ENCODE results near the gene PIP5K1C. TPM values are rescaled to one million over a fixed set of nuclear protein-coding genes. Genes with fewer than 3 reads are reported as not detected.

PIP5K1C gene
- total RNA-seq, 1 donor from 2014 or later = 8.6 TPM

DNA sequence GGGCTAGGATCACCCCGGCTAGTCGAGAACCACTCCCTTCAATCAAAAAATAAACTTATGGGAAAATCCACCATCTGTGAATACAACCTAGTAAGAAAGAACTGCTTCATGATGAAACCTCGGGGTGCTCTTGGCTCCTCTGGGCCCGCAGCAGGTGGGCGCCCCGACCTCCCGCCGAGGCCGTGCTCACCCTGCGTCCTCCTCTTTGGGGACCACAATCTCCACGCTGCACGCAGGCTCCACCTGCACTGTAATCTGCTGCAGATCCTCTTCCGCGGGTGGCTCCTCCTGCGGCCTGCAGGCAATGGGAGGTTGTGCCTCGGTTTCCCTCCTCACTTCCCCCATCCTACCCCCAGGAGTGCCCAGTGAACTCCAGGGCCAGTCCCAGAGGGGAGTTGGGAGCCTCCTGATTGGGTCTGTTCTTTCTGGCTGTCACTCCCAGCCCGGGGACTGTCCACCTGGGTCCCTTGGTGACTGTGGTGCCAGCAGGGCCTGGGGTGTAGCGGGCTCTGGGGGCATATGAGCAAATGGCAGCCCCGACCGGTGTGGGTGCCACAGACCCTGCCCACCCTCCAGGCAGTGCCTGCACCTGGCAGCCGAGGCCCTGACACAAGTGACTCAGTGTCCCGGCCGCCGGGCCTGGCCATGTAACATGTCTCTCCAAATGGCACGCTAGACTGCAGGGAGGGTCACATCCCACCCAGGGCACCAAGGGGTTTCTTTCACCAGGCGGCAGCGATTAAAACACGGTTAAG, 58.6 kb downstream of the PIP5K1C start:
- H2AFZ ChIP-seq (replicated peaks) = no peak overlapping the region
- H3K36me3 Mint-ChIP-seq = peaks cover 8% of the 10 kb centered on the region
- no peaks in the 10 kb centered on the region for H3K9me3 ChIP-seq (ENCODE audit: low read depth)
- no peak overlapping the region for H3K27ac Mint-ChIP-seq
- no peak overlapping the region for H3K27ac ChIP-seq
- no peaks in the 10 kb centered on the region for H3K9me3 Mint-ChIP-seq
- H3K4me2 ChIP-seq = no peak overlapping the region
- DNase-seq (ENCODE audit: low spot score) = no peak
- no peak overlapping the region for H3K4me3 Mint-ChIP-seq
- H3K36me3 ChIP-seq = no peaks in the 10 kb centered on the region
- no peak overlapping the region for H3K4me3 ChIP-seq
- H3K27me3 ChIP-seq = no peaks in the 10 kb centered on the region
- H3K9ac ChIP-seq = no peak overlapping the region
- no peaks in the 10 kb centered on the region for H3K4me1 Mint-ChIP-seq
- TF ChIP-seq EZH2 (IDR thresholded peaks at IDR 0.05) = no peak
- TF ChIP-seq EZH2phosphoT487 (IDR thresholded peaks at IDR 0.05) = no peak
- TF ChIP-seq, protein P1, sequence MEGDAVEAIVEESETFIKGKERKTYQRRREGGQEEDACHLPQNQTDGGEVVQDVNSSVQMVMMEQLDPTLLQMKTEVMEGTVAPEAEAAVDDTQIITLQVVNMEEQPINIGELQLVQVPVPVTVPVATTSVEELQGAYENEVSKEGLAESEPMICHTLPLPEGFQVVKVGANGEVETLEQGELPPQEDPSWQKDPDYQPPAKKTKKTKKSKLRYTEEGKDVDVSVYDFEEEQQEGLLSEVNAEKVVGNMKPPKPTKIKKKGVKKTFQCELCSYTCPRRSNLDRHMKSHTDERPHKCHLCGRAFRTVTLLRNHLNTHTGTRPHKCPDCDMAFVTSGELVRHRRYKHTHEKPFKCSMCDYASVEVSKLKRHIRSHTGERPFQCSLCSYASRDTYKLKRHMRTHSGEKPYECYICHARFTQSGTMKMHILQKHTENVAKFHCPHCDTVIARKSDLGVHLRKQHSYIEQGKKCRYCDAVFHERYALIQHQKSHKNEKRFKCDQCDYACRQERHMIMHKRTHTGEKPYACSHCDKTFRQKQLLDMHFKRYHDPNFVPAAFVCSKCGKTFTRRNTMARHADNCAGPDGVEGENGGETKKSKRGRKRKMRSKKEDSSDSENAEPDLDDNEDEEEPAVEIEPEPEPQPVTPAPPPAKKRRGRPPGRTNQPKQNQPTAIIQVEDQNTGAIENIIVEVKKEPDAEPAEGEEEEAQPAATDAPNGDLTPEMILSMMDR (IDR thresholded peaks at IDR 0.05) = no peak
- H3K4me1 ChIP-seq = no peaks in the 10 kb centered on the region
- no peaks in the 10 kb centered on the region for H3K79me2 ChIP-seq (ENCODE audit: low read depth)
- H4K20me1 ChIP-seq (ENCODE audit: low read depth) = peaks cover 3% of the 10 kb centered on the region
- H3F3A ChIP-seq (ENCODE audit: low read depth) = no peaks in the 10 kb centered on the region
- peaks cover 2% of the 10 kb centered on the region for H3K27me3 Mint-ChIP-seq (ENCODE audit: insufficient read depth, low read depth)

DNA sequence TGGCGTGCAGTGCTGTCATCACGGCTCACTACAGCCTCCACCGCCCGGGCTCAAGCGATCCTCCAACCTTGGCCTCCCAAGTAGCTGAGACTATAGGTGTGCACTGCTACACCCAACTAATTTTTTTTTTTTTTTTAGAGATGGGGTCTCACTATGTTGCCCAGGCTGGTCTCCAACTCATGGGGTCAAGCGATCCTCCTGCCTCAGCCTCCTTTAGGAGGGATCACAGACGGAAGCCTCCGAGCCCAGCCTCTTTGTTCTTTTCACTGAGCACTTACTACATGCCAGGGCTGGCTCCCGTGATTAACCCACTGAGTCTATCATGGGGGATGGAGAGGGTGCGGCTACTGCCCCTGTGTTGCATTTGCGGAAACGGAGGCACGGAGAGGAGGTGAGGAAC, 60.8 kb downstream of the PIP5K1C start:
- H3K4me1 ChIP-seq = no peaks in the 10 kb centered on the region
- H3K36me3 ChIP-seq = no peaks in the 10 kb centered on the region
- no peak for DNase-seq (ENCODE audit: low spot score)
- H2AFZ ChIP-seq (replicated peaks) = no peak overlapping the region
- no peak overlapping the region for H3K9ac ChIP-seq
- peaks cover 8% of the 10 kb centered on the region for H3K36me3 Mint-ChIP-seq
- H4K20me1 ChIP-seq (ENCODE audit: low read depth) = no peaks in the 10 kb centered on the region
- no peaks in the 10 kb centered on the region for H3K9me3 ChIP-seq (ENCODE audit: low read depth)
- no peak overlapping the region for H3K27ac ChIP-seq
- H3K27ac Mint-ChIP-seq = no peak overlapping the region
- no peaks in the 10 kb centered on the region for H3K9me3 Mint-ChIP-seq
- peaks cover 2% of the 10 kb centered on the region for H3K27me3 Mint-ChIP-seq (ENCODE audit: insufficient read depth, low read depth)
- no peaks in the 10 kb centered on the region for H3K4me1 Mint-ChIP-seq
- H3K4me2 ChIP-seq = no peak overlapping the region
- H3K27me3 ChIP-seq = no peaks in the 10 kb centered on the region
- TF ChIP-seq, protein P1 (IDR thresholded peaks at IDR 0.05) = no peak
- no peak for TF ChIP-seq EZH2 (IDR thresholded peaks at IDR 0.05)
- no peak for TF ChIP-seq EZH2phosphoT487 (IDR thresholded peaks at IDR 0.05)
- no peak overlapping the region for H3K4me3 ChIP-seq
- no peaks in the 10 kb centered on the region for H3F3A ChIP-seq (ENCODE audit: low read depth)
- H3K79me2 ChIP-seq (ENCODE audit: low read depth) = no peaks in the 10 kb centered on the region
- H3K4me3 Mint-ChIP-seq = no peak overlapping the region

DNA sequence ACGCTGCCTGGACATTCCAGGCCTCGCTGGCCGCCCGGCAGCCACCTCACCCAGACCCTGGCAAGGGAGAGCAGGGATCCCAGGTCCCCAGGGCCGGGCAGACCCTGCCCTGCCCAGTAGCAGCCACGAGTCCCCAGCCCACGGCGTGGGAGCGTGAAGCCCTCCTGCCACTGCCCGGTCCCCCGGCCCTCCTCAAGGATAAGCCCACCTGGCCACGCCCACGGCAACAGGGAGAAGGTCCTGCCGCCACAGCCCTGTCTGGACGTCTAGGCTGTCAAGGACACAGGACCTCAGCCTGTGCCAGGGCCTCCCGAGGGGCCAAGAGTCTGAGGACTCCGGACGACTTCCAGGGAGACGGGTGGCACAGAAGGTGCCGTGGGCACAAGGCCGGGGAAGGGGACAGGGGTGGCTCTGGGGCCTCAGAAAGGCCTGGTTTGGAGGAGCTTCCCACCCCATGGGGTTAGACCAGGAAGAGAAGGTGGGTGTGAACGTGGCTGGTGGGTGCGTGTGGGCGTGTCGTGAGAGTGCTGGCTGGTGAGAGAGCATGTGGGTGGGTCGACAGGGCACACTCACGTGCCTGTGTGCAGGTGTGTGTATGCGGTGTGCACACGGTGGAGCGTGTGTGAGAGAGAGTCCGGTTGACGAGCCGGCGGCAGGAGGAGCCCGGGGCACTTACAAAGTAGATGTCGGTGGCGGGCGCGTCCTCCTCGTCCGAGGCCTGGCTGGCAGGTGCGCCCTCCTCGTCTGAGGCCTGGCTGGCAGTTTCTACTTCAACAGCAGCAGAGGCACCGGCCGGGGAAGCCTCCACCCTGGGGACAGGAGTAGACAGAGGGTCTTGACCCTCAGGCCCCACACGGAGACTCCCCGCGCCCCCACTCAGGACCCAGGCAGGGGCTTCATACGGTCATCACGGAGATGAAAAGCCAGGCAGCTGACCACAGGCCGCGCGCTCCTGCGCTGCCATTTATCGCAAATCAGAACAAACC, 61.8 kb downstream of the PIP5K1C start:
- no peak overlapping the region for H2AFZ ChIP-seq (replicated peaks)
- no peaks in the 10 kb centered on the region for H3F3A ChIP-seq (ENCODE audit: low read depth)
- no peaks in the 10 kb centered on the region for H3K79me2 ChIP-seq (ENCODE audit: low read depth)
- H3K4me3 Mint-ChIP-seq = no peak overlapping the region
- H3K27ac ChIP-seq = no peak overlapping the region
- H3K4me3 ChIP-seq = no peak overlapping the region
- peaks cover 8% of the 10 kb centered on the region for H3K36me3 Mint-ChIP-seq
- no peaks in the 10 kb centered on the region for H3K36me3 ChIP-seq
- H3K27ac Mint-ChIP-seq = no peak overlapping the region
- TF ChIP-seq EZH2phosphoT487 (IDR thresholded peaks at IDR 0.05) = no peak
- TF ChIP-seq EZH2 (IDR thresholded peaks at IDR 0.05) = no peak
- TF ChIP-seq, protein P1 (IDR thresholded peaks at IDR 0.05) = no peak
- H3K4me2 ChIP-seq = no peak overlapping the region
- H3K9me3 Mint-ChIP-seq = no peaks in the 10 kb centered on the region
- H3K4me1 Mint-ChIP-seq = no peaks in the 10 kb centered on the region
- no peaks in the 10 kb centered on the region for H3K4me1 ChIP-seq
- H3K27me3 Mint-ChIP-seq (ENCODE audit: insufficient read depth, low read depth) = peaks cover 2% of the 10 kb centered on the region
- no peak for DNase-seq (ENCODE audit: low spot score)
- no peaks in the 10 kb centered on the region for H3K9me3 ChIP-seq (ENCODE audit: low read depth)
- no peak overlapping the region for H3K9ac ChIP-seq
- H3K27me3 ChIP-seq = no peaks in the 10 kb centered on the region
- no peaks in the 10 kb centered on the region for H4K20me1 ChIP-seq (ENCODE audit: low read depth)
